ENCODE results near the gene EIF2B5. TPM values are rescaled to one million over a fixed set of nuclear protein-coding genes. Genes with fewer than 3 reads are reported as not detected.

The EIF2B5 gene
- total RNA-seq: 38.1 TPM

DNA sequence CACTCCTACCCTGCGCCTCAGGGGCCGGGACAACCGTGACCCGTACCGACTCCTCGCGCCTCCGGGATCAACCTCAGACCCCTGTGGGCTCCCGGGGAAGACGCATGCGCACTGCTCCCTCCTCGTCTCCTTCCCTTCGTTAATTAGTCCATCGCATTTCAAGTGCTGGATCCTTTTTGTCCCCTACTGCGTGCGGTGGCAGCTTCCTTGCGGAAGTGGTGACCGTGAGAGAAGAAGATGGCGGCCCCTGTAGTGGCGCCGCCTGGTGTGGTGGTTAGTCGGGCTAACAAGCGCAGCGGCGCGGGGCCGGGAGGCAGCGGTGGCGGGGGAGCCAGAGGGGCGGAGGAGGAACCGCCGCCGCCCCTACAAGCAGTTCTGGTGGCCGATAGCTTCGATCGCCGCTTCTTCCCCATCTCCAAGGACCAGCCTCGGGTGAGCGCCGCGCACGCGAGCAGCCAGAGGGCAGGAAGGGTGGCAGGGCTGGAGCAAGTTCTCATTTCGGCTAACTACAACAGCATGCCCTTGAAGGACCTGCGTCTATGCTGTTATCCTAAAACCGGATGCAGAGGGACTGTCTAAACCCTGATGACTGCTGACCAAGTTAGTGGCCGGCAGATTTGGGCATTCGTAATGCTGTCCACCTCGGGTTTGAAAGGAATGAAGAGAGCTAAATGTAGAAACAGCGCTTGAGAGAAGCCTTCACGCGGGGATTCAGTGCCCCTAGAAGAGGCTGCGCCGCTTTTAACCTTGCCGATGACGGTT lies at the start of gene EIF2B5:
Gene EIF2B5 (plus strand): TSS at position 210 of the 762 bp plus-strand sequence. CDS start 28 bp downstream, at position 238.
- Histone ChIP-seq H3K9ac (ENCODE audit: low read depth in 1 of 3, low read length in 3 of 3) (peak within 1 kb of the TSS; percentile 96), H3K9me3 (ENCODE audit: control insufficient read depth in 3 of 3, low read length in 3 of 3) (no peaks in the 10 kb centered on the region), H3K27me3 (ENCODE audit: control insufficient read depth in 3 of 3, insufficient read depth in 3 of 3, low read length in 3 of 3) (no peaks in the 10 kb centered on the region), H3K36me3 (ENCODE audit: control insufficient read depth in 3 of 3, insufficient read depth in 3 of 3, low read length in 3 of 3) (peaks cover 13 to 14% (median 14%) of the 10 kb centered on the region in 3 donors), H3K27ac (ENCODE audit: low read depth, low read length) (peak within 1 kb of the TSS; percentile 86), H3K4me1 (ENCODE audit: control insufficient read depth in 3 of 3, insufficient read depth in 3 of 3, low read length in 3 of 3) (peaks cover 25 to 39% (median 27%) of the 10 kb centered on the region in 3 donors), H3K4me3 (ENCODE audit: low read length in 3 of 3) (peak within 1 kb of the TSS; percentile 91 to 100 (median 99))

DNA sequence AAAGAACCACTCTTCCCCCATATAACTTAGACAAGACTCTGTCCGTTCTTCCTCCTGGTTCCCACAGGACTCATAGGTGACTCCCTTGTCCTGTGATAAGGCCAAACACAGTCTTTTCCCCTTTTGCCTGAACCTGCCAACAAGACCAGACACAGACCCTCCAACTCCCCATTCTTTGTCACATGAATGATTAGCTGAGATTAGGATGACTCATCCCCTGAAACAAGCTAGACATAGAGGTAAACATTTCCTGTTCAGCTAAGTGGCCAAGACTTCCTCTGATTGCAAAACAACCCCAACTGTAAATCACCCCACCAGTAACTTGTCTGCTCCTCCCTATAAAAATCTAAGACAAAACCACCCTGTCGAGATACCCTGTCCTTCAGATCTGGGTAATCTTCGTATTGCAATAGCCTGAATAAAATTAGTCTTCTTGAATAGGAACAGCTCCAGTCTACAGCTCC lies 49.7 kb upstream of the EIF2B5 start:
- Histone ChIP-seq H3K9me3 (ENCODE audit: control insufficient read depth in 3 of 3, low read length in 3 of 3) (no peaks in the 10 kb centered on the region), H3K4me1 (ENCODE audit: control insufficient read depth in 3 of 3, insufficient read depth in 3 of 3, low read length in 3 of 3) (no peaks in the 10 kb centered on the region), H3K36me3 (ENCODE audit: control insufficient read depth in 3 of 3, insufficient read depth in 3 of 3, low read length in 3 of 3) (no peaks in the 10 kb centered on the region), H3K4me3 (ENCODE audit: low read length in 3 of 3) (no peak overlapping the region), H3K9ac (ENCODE audit: low read depth in 1 of 3, low read length in 3 of 3) (no peak overlapping the region), H3K27ac (ENCODE audit: low read depth, low read length) (no peak overlapping the region), H3K27me3 (ENCODE audit: control insufficient read depth in 3 of 3, insufficient read depth in 3 of 3, low read length in 3 of 3) (no peaks in the 10 kb centered on the region)

DNA sequence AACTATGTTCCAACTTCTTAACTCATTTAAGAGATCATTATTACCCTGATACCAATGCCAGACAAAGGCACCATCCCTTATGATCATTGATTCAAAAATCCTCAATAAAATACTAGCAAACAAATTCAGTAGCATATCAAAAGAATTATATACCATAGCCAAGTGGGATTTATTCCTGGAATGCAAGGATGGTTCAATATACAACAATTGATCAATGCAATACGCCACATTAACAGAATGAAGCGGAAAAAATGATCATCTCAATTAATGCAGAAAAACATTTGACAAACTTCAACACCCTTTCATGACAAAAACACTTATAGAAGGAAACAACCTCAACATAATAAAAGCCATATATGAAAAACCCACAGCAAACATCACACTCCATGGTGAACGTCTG lies 43.0 kb upstream of the EIF2B5 start:
- Histone ChIP-seq H3K4me1 (ENCODE audit: control insufficient read depth in 3 of 3, insufficient read depth in 3 of 3, low read length in 3 of 3) (no peaks in the 10 kb centered on the region), H3K36me3 (ENCODE audit: control insufficient read depth in 3 of 3, insufficient read depth in 3 of 3, low read length in 3 of 3) (no peaks in the 10 kb centered on the region), H3K9ac (ENCODE audit: low read depth in 1 of 3, low read length in 3 of 3) (no peak overlapping the region), H3K27me3 (ENCODE audit: control insufficient read depth in 3 of 3, insufficient read depth in 3 of 3, low read length in 3 of 3) (no peaks in the 10 kb centered on the region), H3K9me3 (ENCODE audit: control insufficient read depth in 3 of 3, low read length in 3 of 3) (peaks cover 0 to 3% (median 0%) of the 10 kb centered on the region in 3 donors), H3K4me3 (ENCODE audit: low read length in 3 of 3) (no peak overlapping the region), H3K27ac (ENCODE audit: low read depth, low read length) (no peak overlapping the region)

DNA sequence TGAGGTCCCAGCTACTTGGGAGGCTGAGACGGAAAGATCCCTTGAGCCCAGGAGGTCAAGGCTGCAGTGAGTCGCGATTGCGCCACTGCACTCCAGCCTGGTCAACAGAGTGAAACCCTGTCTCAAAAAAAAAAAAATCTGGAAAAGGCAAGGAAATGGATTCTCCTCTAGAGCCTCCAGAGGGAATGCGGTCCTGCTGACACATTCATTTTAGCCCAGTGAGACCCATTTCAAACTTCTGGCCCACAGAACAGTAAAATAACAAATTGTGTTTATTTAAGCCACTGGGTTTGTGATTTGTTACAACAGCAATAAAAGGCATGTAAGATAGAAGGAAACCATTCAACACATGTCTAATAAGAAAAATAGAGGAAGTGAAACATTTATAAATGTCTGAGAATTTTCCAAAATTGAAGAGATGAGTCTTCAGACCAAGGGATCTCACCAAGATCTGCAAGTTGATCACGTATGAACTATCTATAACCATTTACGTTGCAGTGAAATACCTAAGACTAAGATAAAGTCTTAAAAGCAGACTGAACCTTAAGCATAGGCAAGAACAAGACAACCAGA lies 38.3 kb upstream of the EIF2B5 start, which contains the start of gene HTR3E:
Gene HTR3E (plus strand): TSS at position 254 of the 573 bp plus-strand sequence. CDS start 466 bp downstream, outside the sequence.
- Histone ChIP-seq H3K4me3 (ENCODE audit: low read length in 3 of 3) (no peak within 1 kb of the TSS), H3K9me3 (ENCODE audit: control insufficient read depth in 3 of 3, low read length in 3 of 3) (peaks cover 0 to 3% (median 0%) of the 10 kb centered on the region in 3 donors), H3K27me3 (ENCODE audit: control insufficient read depth in 3 of 3, insufficient read depth in 3 of 3, low read length in 3 of 3) (peaks cover 3 to 7% (median 7%) of the 10 kb centered on the region in 3 donors), H3K27ac (ENCODE audit: low read depth, low read length) (no peak within 1 kb of the TSS), H3K4me1 (ENCODE audit: control insufficient read depth in 3 of 3, insufficient read depth in 3 of 3, low read length in 3 of 3) (peaks cover 0 to 4% (median 0%) of the 10 kb centered on the region in 3 donors), H3K9ac (ENCODE audit: low read depth in 1 of 3, low read length in 3 of 3) (no peak within 1 kb of the TSS), H3K36me3 (ENCODE audit: control insufficient read depth in 3 of 3, insufficient read depth in 3 of 3, low read length in 3 of 3) (no peaks in the 10 kb centered on the region)

DNA sequence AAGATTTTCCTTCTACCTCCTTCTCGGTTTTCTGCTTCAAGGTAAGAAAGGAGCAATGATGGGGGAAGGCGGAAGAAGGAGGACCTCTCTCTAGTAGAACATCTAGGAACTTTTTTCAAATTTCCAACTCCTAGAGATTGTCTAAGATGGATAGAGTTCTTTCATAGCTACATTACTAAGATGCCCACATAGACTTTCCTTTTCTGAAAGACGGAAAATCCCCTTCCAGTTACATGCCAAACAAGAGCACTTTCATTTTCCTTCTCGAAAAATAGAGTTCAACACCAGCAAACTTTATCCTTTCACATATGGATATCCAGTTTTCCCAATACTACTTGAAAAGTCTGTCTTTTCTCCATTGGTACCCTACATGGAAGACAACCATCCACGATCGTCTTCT lies 37.6 kb upstream of the EIF2B5 start:
- Histone ChIP-seq H3K9ac (ENCODE audit: low read depth in 1 of 3, low read length in 3 of 3) (no peak overlapping the region), H3K27ac (ENCODE audit: low read depth, low read length) (no peak overlapping the region), H3K4me3 (ENCODE audit: low read length in 3 of 3) (no peak overlapping the region), H3K27me3 (ENCODE audit: control insufficient read depth in 3 of 3, insufficient read depth in 3 of 3, low read length in 3 of 3) (peaks cover 3 to 7% (median 7%) of the 10 kb centered on the region in 3 donors), H3K36me3 (ENCODE audit: control insufficient read depth in 3 of 3, insufficient read depth in 3 of 3, low read length in 3 of 3) (no peaks in the 10 kb centered on the region), H3K4me1 (ENCODE audit: control insufficient read depth in 3 of 3, insufficient read depth in 3 of 3, low read length in 3 of 3) (peaks cover 0 to 4% (median 0%) of the 10 kb centered on the region in 3 donors), H3K9me3 (ENCODE audit: control insufficient read depth in 3 of 3, low read length in 3 of 3) (no peaks in the 10 kb centered on the region)

DNA sequence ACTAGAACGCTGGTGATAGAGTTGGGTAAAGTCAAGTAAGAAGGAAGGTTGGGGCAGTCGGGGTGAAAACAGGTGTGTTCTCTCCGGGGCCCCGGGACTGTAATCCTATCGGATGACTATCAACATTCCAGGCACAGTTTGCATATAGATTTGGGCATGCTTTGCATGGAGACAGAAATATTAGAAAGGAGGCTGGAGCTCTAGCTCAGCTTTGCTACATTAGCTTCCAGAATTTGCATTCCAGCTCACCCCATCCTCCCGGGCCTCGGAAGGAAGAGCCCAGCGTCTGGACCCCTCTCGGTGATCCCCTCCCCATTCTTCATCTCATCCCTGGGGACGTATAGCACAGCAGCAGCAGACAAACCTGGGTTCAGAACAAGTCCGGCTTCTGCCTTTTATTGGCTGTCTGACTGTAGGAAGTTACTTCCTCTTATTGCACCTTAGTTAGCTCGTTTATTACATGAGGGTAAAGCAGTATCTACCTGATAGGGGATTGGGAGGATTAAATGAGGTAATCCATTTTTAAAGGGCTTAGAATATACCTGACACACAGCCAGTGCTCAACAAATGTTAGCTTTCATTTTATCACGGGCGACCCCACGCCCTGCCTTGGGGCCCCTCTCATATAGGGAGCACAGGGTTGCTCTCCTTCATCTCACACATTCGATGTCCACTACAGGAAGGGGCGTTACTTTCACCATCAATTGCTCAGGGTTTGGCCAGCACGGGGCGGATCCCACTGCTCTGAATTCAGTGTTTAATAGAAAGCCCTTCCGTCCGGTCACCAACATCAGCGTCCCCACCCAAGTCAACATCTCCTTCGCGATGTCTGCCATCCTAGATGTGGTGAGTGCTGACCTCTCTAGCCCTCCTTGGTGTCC lies 35.1 kb upstream of the EIF2B5 start:
- H3K27ac ChIP-seq (ENCODE audit: low read depth, low read length): no peak overlapping the region
- no peaks in the 10 kb centered on the region for H3K36me3 ChIP-seq (ENCODE audit: control insufficient read depth in 3 of 3, insufficient read depth in 3 of 3, low read length in 3 of 3)
- no peak overlapping the region for H3K4me3 ChIP-seq (ENCODE audit: low read length in 3 of 3)
- peaks cover 0 to 4% (median 0%) of the 10 kb centered on the region in 3 donors for H3K4me1 ChIP-seq (ENCODE audit: control insufficient read depth in 3 of 3, insufficient read depth in 3 of 3, low read length in 3 of 3)
- H3K9me3 ChIP-seq (ENCODE audit: control insufficient read depth in 3 of 3, low read length in 3 of 3): no peaks in the 10 kb centered on the region
- H3K9ac ChIP-seq (ENCODE audit: low read depth in 1 of 3, low read length in 3 of 3): no peak overlapping the region
- H3K27me3 ChIP-seq (ENCODE audit: control insufficient read depth in 3 of 3, insufficient read depth in 3 of 3, low read length in 3 of 3): peaks cover 3 to 7% (median 7%) of the 10 kb centered on the region in 3 donors

DNA sequence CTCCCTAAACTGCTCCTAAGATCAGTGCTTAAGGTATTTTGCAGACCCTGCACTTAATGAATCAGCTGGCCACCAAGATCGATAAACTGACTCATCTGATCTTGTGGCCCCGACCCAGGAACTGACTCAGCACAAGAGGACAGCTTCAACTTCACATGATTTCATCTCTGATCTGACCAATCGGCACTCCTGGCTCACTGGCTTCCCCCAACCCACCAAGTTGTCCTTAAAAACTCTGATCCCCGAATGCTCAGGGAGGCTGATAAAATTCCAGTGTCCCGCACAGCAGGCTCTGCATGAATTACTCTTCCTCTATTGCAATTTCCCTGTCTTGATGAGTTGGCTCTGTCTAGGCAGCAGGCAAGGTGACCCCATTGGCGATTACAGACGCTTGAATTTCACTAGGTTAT lies 24.8 kb upstream of the EIF2B5 start:
- no peaks in the 10 kb centered on the region for H3K4me1 ChIP-seq (ENCODE audit: control insufficient read depth in 3 of 3, insufficient read depth in 3 of 3, low read length in 3 of 3)
- H3K9ac ChIP-seq (ENCODE audit: low read depth in 1 of 3, low read length in 3 of 3): no peak overlapping the region
- H3K9me3 ChIP-seq (ENCODE audit: control insufficient read depth in 3 of 3, low read length in 3 of 3): no peaks in the 10 kb centered on the region
- H3K36me3 ChIP-seq (ENCODE audit: control insufficient read depth in 3 of 3, insufficient read depth in 3 of 3, low read length in 3 of 3): no peaks in the 10 kb centered on the region
- H3K4me3 ChIP-seq (ENCODE audit: low read length in 3 of 3): no peak overlapping the region
- no peak overlapping the region for H3K27ac ChIP-seq (ENCODE audit: low read depth, low read length)
- no peaks in the 10 kb centered on the region for H3K27me3 ChIP-seq (ENCODE audit: control insufficient read depth in 3 of 3, insufficient read depth in 3 of 3, low read length in 3 of 3)

DNA sequence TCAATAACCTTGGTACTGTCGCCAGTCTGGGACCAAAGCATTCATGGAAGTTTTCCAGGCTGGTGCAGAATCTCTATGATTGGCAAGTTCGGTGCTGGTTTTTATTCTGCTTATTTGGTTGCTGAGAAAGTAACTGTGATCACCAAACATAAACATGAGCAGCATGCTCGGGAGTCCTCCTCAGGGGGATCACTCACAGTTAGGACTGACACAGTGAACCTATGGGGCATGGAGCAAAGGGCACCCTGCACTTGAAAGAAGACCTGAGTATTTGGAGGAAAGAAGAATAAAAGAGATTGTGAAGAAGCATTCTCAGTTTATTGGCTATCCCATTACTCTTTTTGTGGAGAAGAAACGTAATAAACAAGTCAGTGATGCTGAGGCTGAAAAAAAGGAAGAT lies 19.1 kb upstream of the EIF2B5 start:
- no peak overlapping the region for H3K4me3 ChIP-seq (ENCODE audit: low read length in 3 of 3)
- no peaks in the 10 kb centered on the region for H3K9me3 ChIP-seq (ENCODE audit: control insufficient read depth in 3 of 3, low read length in 3 of 3)
- no peaks in the 10 kb centered on the region for H3K27me3 ChIP-seq (ENCODE audit: control insufficient read depth in 3 of 3, insufficient read depth in 3 of 3, low read length in 3 of 3)
- H3K27ac ChIP-seq (ENCODE audit: low read depth, low read length): no peak overlapping the region
- H3K9ac ChIP-seq (ENCODE audit: low read depth in 1 of 3, low read length in 3 of 3): no peak overlapping the region
- H3K4me1 ChIP-seq (ENCODE audit: control insufficient read depth in 3 of 3, insufficient read depth in 3 of 3, low read length in 3 of 3): no peaks in the 10 kb centered on the region
- H3K36me3 ChIP-seq (ENCODE audit: control insufficient read depth in 3 of 3, insufficient read depth in 3 of 3, low read length in 3 of 3): no peaks in the 10 kb centered on the region

DNA sequence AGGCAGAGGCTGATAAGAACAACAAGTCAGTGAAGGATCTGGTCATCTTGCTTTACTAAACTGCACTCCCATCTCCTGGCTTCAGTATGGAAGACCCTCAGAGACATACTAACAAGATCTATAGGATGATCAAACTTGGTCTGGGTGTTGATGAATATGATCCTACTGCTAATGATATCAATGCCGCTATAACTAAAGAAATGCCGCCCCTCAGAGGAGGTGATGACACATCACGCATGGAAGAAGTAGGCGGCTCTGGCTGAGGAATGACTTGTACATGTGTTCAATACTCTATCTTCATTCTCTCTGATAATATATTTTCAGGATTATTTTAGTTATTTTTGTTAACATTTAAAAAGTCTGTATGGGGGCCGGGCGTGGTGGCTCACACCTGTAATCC lies 17.5 kb upstream of the EIF2B5 start:
- Histone ChIP-seq H3K4me1 (ENCODE audit: control insufficient read depth in 3 of 3, insufficient read depth in 3 of 3, low read length in 3 of 3) (no peaks in the 10 kb centered on the region), H3K27me3 (ENCODE audit: control insufficient read depth in 3 of 3, insufficient read depth in 3 of 3, low read length in 3 of 3) (no peaks in the 10 kb centered on the region), H3K27ac (ENCODE audit: low read depth, low read length) (no peak overlapping the region), H3K4me3 (ENCODE audit: low read length in 3 of 3) (no peak overlapping the region), H3K9me3 (ENCODE audit: control insufficient read depth in 3 of 3, low read length in 3 of 3) (no peaks in the 10 kb centered on the region), H3K36me3 (ENCODE audit: control insufficient read depth in 3 of 3, insufficient read depth in 3 of 3, low read length in 3 of 3) (no peaks in the 10 kb centered on the region), H3K9ac (ENCODE audit: low read depth in 1 of 3, low read length in 3 of 3) (no peak overlapping the region)

Data from skeletal muscle tissue (tissue), 4 donors.